ENCODE results near the gene BIRC5. TPM values are rescaled to one million over a fixed set of nuclear protein-coding genes. Genes with fewer than 3 reads are reported as not detected.

Gene BIRC5
- total RNA-seq, 4 donors from 2014 or later = 0.44 to 3.3 TPM; not detected in 2

- peaks cover 0 to 5% of the 10 kb centered on the region in 2 donors for H3K4me1 ChIP-seq
- peak overlapping the region in 2 of 4 donors; percentile 58 to 72 for H3K27ac ChIP-seq
- DNase-seq (no peak), ATAC-seq (no peak)
- no peak overlapping the region for H3K4me3 ChIP-seq
- no peaks in the 10 kb centered on the region for H3K27me3 ChIP-seq
- in situ Hi-C loops (cut with MboI; ENCODE audit: low sequenced_read_pairs in 4 of 4) = loop anchor here in 1 of 4 donors (10.0 kb wide), 1 partner anchor 133 kb away; no protein-coding TSS in a partner anchor
- intact Hi-C loops (cut with DNase I; ENCODE audit: low total_unique reads) = no loop called here
- no peaks in the 10 kb centered on the region for H3K9me3 ChIP-seq
- no peak for TF ChIP-seq CTCF (IDR thresholded peaks at IDR 0.05 in 4 of 5, conservative IDR thresholded peaks at IDR 0.05 in 1 of 5)
- no peak for TF ChIP-seq POLR2A (IDR thresholded peaks at IDR 0.05)
- no peaks in the 10 kb centered on the region for H3K36me3 ChIP-seq
These were observed 33.3 kb downstream of the BIRC5 start for GRCh38 chr17:78247304-78247703.

GRCh38 chr17:78248051-78248914 is 34.2 kb downstream of the BIRC5 start:
- DNase-seq (no peak), ATAC-seq (peak in 1 of 2 donors; percentile 13)
- in situ Hi-C loops (cut with MboI; ENCODE audit: low sequenced_read_pairs in 4 of 4) = loop anchor here in 1 of 4 donors (10.0 kb wide), 1 partner anchor 133 kb away; no protein-coding TSS in a partner anchor
- H3K4me1 ChIP-seq = peaks cover 0 to 5% of the 10 kb centered on the region in 2 donors
- intact Hi-C loops (cut with DNase I; ENCODE audit: low total_unique reads) = no loop called here
- H3K9me3 ChIP-seq = no peaks in the 10 kb centered on the region
- H3K36me3 ChIP-seq = no peaks in the 10 kb centered on the region
- peak overlapping the region in 2 of 4 donors; percentile 13 to 33 for H3K4me3 ChIP-seq
- H3K27ac ChIP-seq = peak overlapping the region in 2 of 4 donors; percentile 61 to 72
- no peaks in the 10 kb centered on the region for H3K27me3 ChIP-seq
- no peak for TF ChIP-seq CTCF (IDR thresholded peaks at IDR 0.05 in 4 of 5, conservative IDR thresholded peaks at IDR 0.05 in 1 of 5)
- peak; percentile 19 to 53 for TF ChIP-seq POLR2A (IDR thresholded peaks at IDR 0.05)

GRCh38 chr17:78249074-78249817 is 35.2 kb downstream of the BIRC5 start:
- in situ Hi-C loops (cut with MboI; ENCODE audit: low sequenced_read_pairs in 4 of 4) = loop anchor here in 1 of 4 donors (10.0 kb wide), 1 partner anchor 134 kb away; no protein-coding TSS in a partner anchor
- no peak for ATAC-seq
- H3K27ac ChIP-seq = peak overlapping the region in 2 of 4 donors; percentile 61 to 72
- TF ChIP-seq POLR2A (IDR thresholded peaks at IDR 0.05) (no peak), CTCF (IDR thresholded peaks at IDR 0.05 in 4 of 5, conservative IDR thresholded peaks at IDR 0.05 in 1 of 5) (no peak)
- no peaks in the 10 kb centered on the region for H3K9me3 ChIP-seq
- no peaks in the 10 kb centered on the region for H3K27me3 ChIP-seq
- H3K4me3 ChIP-seq = peak overlapping the region in 2 of 4 donors; percentile 13 to 33
- H3K36me3 ChIP-seq = no peaks in the 10 kb centered on the region
- H3K4me1 ChIP-seq = peaks cover 5% of the 10 kb centered on the region in 2 donors
- no peak for DNase-seq
- intact Hi-C loops (cut with DNase I; ENCODE audit: low total_unique reads) = no loop called here

- H3K4me1 ChIP-seq = peaks cover 5% of the 10 kb centered on the region in 2 donors
- peak overlapping the region in 2 of 4 donors; percentile 61 to 72 for H3K27ac ChIP-seq
- DNase-seq = no peak
- no peaks in the 10 kb centered on the region for H3K9me3 ChIP-seq
- in situ Hi-C loops (cut with MboI; ENCODE audit: low sequenced_read_pairs in 4 of 4) (loop anchor here in 1 of 4 donors (10.0 kb wide), 1 partner anchor 135 kb away; no protein-coding TSS in a partner anchor), intact Hi-C loops (cut with DNase I; ENCODE audit: low total_unique reads) (loop anchor here (5.0 kb wide), 1 partner anchor 73 kb away; no protein-coding TSS in a partner anchor)
- no peak for TF ChIP-seq POLR2A (IDR thresholded peaks at IDR 0.05)
- no peak for TF ChIP-seq CTCF (IDR thresholded peaks at IDR 0.05 in 4 of 5, conservative IDR thresholded peaks at IDR 0.05 in 1 of 5)
- ATAC-seq = no peak
- no peaks in the 10 kb centered on the region for H3K36me3 ChIP-seq
- peak overlapping the region in 2 of 4 donors; percentile 13 to 33 for H3K4me3 ChIP-seq
- H3K27me3 ChIP-seq = no peaks in the 10 kb centered on the region
These were observed 36.1 kb downstream of the BIRC5 start for GRCh38 chr17:78249818-78250806.

Measured in gastrocnemius medialis (tissue), 4 donors.